ENCODE measurements around the gene OR13C9.
"Not testable (repeated sequence)": the region's sequence is repeated elsewhere in the genome, so short reads cannot be mapped to it uniquely, and the experiment has no call there.

OR13C9 gene

GRCh38 chr9:104618104-104618503 is at the start of gene OR13C9:
Gene OR13C9, minus strand, starts transcription at chr9:104618204. Its CDS starts 0 bp downstream, at chr9:104618204.
- DNase-seq, result no peak

GRCh38 chr9:104658496-104659195 is 40.6 kb upstream of the OR13C9 start:
- DNase-seq, result no peak

- no peak for DNase-seq
These were observed 17.5 kb upstream of the OR13C9 start for GRCh38 chr9:104635456-104635855.

GRCh38 chr9:104633976-104634520 is 16.0 kb upstream of the OR13C9 start:
- no peak for DNase-seq

GRCh38 chr9:104625964-104626363 is 8.0 kb upstream of the OR13C9 start:
- not testable (repeated sequence) for DNase-seq

- DNase-seq, result no peak
These were observed 586 bp downstream of the OR13C9 start for GRCh38 chr9:104617418-104617817.

GRCh38 chr9:104611213-104611612 is 6.8 kb downstream of the OR13C9 start:
- no peak for DNase-seq

- DNase-seq, result no peak
These were observed 9.7 kb downstream of the OR13C9 start for GRCh38 chr9:104608336-104608735.

- DNase-seq, result no peak
These were observed 11.9 kb downstream of the OR13C9 start for GRCh38 chr9:104606152-104606551.

GRCh38 chr9:104605527-104605926 is 12.5 kb downstream of the OR13C9 start, which contains the start of gene OR13C2:
Gene OR13C2, minus strand, starts transcription at chr9:104605627. Its CDS starts 0 bp downstream, at chr9:104605627.
- DNase-seq, result not testable (repeated sequence)

- no peak for DNase-seq
These were observed 13.2 kb downstream of the OR13C9 start for GRCh38 chr9:104604801-104605200.

GRCh38 chr9:104599313-104599712 is 18.7 kb downstream of the OR13C9 start, which contains the start of gene OR13C5:
Gene OR13C5, minus strand, starts transcription at chr9:104599413. Its CDS starts 0 bp downstream, at chr9:104599413.
- DNase-seq, result not testable (repeated sequence)

GRCh38 chr9:104598749-104599148 is 19.3 kb downstream of the OR13C9 start:
- not testable (repeated sequence) for DNase-seq

GRCh38 chr9:104589626-104590025 is 28.4 kb downstream of the OR13C9 start:
- DNase-seq, result no peak

- no peak for DNase-seq
These were observed 31.4 kb downstream of the OR13C9 start for GRCh38 chr9:104586496-104587180.

GRCh38 chr9:104580562-104580961 is 37.4 kb downstream of the OR13C9 start:
- no peak for DNase-seq

- no peak for DNase-seq
These were observed 40.7 kb downstream of the OR13C9 start for GRCh38 chr9:104577263-104577662.

- no peak for DNase-seq
These were observed 42.5 kb downstream of the OR13C9 start for GRCh38 chr9:104575456-104575855.

- no peak for DNase-seq
These were observed 45.4 kb downstream of the OR13C9 start for GRCh38 chr9:104572612-104573011.

GRCh38 chr9:104568868-104569267 is 49.1 kb downstream of the OR13C9 start, which contains the start of gene OR13C8:
Gene OR13C8, plus strand, starts transcription at chr9:104569168. Its CDS starts 0 bp downstream, at chr9:104569168.
- DNase-seq, result no peak

Measured in activated T-cell treated with anti-CD3 and anti-CD28 coated beads for 4 hours (primary cell).